Brain pericyte (primary cell): ENCODE results near the gene MPPED1.

ENCODE experiments used
- DNase-seq: peaks from one replicate; pipeline ENCODE4 v3.0.0-alpha.2; 2012; ENCODE audit warnings: low read depth, low spot score

The MPPED1 gene

GRCh38 chr22:43541022-43541421, 129.2 kb downstream of the MPPED1 start:
- DNase-seq, result no peak

GRCh38 chr22:43541462-43542407, 129.9 kb downstream of the MPPED1 start:
- no peak for DNase-seq

- DNase-seq, result no peak
Observed at GRCh38 chr22:43542681-43543521, 131.1 kb downstream of the MPPED1 start.

GRCh38 chr22:43543522-43544288, 131.9 kb downstream of the MPPED1 start:
- DNase-seq, result no peak

GRCh38 chr22:43544289-43544673, 132.5 kb downstream of the MPPED1 start:
- DNase-seq, result no peak

- DNase-seq, result no peak
Observed at GRCh38 chr22:43546186-43546585, 134.4 kb downstream of the MPPED1 start.

GRCh38 chr22:43550024-43550620, 138.3 kb downstream of the MPPED1 start:
- no peak for DNase-seq

GRCh38 chr22:43550672-43551071, 138.9 kb downstream of the MPPED1 start:
- DNase-seq, result no peak

GRCh38 chr22:43553451-43554258, 141.8 kb downstream of the MPPED1 start:
- DNase-seq, result no peak

- no peak for DNase-seq
Observed at GRCh38 chr22:43554259-43554636, 142.4 kb downstream of the MPPED1 start.

- no peak for DNase-seq
Observed at GRCh38 chr22:43554694-43555365, 143.0 kb downstream of the MPPED1 start.

- DNase-seq, result no peak
Observed at GRCh38 chr22:43555561-43556515, 144.0 kb downstream of the MPPED1 start.
